Left ventricle myocardium inferior (tissue), 1 donor: ENCODE measurements around the gene PAX7. TPM values are rescaled to one million over a fixed set of nuclear protein-coding genes. Genes with fewer than 3 reads are reported as not detected.

Experiments used
- DNase-seq: peaks from one replicate; pipeline ENCODE4 v3.0.0-alpha.2; 2020
- H3K27ac ChIP-seq: fragments of 200-600 bp; replicated peaks from 2 replicates; pipeline ENCODE4 v1.8.0; 2021
- H3K27me3 ChIP-seq: fragments of 200-600 bp; 2 replicates; pipeline ENCODE4 v1.8.0; 2021; ENCODE audit warnings: low read depth
- H3K36me3 ChIP-seq: fragments of 200-600 bp; 2 replicates; pipeline ENCODE4 v1.8.0; 2021
- H3K4me1 ChIP-seq: fragments of 200-600 bp; 2 replicates; pipeline ENCODE4 v1.8.0; 2021
- H3K4me3 ChIP-seq: fragments of 200-600 bp; 2 replicates; pipeline ENCODE4 v1.8.0; 2021; ENCODE audit warnings: mild to moderate bottlenecking, moderate library complexity
- H3K9me3 ChIP-seq: fragments of 200-600 bp; replicated peaks from 2 replicates; pipeline ENCODE4 v1.8.0; 2021
- intact Hi-C: fragments of 100-400 bp; cut with micrococcal nuclease; formaldehyde crosslinking; loops from one replicate; pipeline ENCODE4 v1.11.0; 2022
- total RNA-seq: library from RNA; stranded (reverse); fragmentation: NEBNext Ultra II Directional; extraction: Animal tissue kit (Norgen Biotek cat#: 25700); gene quantifications from one replicate; pipeline ENCODE4 v1.2.1, GENCODE V29; 2021
- TF ChIP-seq, protein P1 (sequence below): fragments of 200-600 bp; IDR thresholded peaks from 2 replicates; pipeline ENCODE4 v1.8.0; 2021; ENCODE audit warnings: antibody characterized with exemption, mild to moderate bottlenecking, borderline replicate concordance
- donor health status: DM: no; HTN: yes; CAD: no; lungs with severe emphysema.

Gene PAX7
- total RNA-seq, 1 donor from 2014 or later = not detected

DNA sequence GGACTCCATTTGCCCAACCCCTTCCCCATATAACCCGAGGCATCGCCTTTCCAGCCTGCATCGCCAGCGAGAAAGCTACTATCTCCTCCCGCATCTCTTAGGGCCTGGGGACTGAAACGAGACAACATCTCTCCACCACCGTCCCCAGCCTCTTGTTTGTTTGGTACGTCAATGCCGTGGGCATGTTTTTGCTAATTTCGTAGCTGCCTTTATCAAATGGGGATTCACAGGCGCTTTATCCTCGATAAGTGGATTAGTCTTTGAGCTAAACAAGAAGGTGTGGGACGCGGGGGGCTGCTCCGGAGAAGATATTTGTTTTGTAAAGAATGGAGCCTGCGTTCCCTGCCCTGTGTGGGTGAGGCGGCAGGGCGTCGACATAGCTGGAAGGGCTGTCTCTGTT, 91.6 kb downstream of the PAX7 start:
- DNase-seq = no peak
- no peaks in the 10 kb centered on the region for H3K9me3 ChIP-seq
- no peaks in the 10 kb centered on the region for H3K36me3 ChIP-seq
- intact Hi-C loops = no loop called here
- TF ChIP-seq, protein P1, sequence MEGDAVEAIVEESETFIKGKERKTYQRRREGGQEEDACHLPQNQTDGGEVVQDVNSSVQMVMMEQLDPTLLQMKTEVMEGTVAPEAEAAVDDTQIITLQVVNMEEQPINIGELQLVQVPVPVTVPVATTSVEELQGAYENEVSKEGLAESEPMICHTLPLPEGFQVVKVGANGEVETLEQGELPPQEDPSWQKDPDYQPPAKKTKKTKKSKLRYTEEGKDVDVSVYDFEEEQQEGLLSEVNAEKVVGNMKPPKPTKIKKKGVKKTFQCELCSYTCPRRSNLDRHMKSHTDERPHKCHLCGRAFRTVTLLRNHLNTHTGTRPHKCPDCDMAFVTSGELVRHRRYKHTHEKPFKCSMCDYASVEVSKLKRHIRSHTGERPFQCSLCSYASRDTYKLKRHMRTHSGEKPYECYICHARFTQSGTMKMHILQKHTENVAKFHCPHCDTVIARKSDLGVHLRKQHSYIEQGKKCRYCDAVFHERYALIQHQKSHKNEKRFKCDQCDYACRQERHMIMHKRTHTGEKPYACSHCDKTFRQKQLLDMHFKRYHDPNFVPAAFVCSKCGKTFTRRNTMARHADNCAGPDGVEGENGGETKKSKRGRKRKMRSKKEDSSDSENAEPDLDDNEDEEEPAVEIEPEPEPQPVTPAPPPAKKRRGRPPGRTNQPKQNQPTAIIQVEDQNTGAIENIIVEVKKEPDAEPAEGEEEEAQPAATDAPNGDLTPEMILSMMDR = no peak
- H3K4me1 ChIP-seq = no peaks in the 10 kb centered on the region
- H3K27me3 ChIP-seq = peaks cover 100% of the 10 kb centered on the region
- no peak overlapping the region for H3K27ac ChIP-seq
- no peak overlapping the region for H3K4me3 ChIP-seq

DNA sequence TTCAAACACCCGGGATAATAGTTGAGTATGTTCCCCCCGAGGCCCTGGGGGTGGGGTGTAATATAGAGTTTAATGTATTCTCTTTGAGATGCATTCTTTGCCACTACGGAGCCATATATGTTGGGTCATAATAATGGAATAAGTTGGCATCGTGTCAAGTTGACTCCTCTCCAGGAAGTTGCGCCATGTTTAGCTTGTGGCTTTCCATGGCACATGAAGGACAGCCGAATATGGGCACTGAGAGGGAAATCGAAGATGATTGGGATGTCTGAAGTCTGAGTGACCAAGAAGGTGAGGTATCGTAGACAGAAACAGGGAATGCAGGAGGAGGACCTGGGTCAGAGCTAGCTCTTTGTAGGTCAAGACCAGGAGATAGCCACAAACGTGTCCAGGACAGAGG, 92.6 kb downstream of the PAX7 start:
- Histone ChIP-seq H3K27me3 (peaks cover 100% of the 10 kb centered on the region), H3K4me1 (no peaks in the 10 kb centered on the region), H3K27ac (no peak overlapping the region), H3K36me3 (no peaks in the 10 kb centered on the region), H3K9me3 (no peaks in the 10 kb centered on the region), H3K4me3 (no peak overlapping the region)
- intact Hi-C loops = no loop called here
- DNase-seq = no peak
- TF ChIP-seq, protein P1 = no peak

DNA sequence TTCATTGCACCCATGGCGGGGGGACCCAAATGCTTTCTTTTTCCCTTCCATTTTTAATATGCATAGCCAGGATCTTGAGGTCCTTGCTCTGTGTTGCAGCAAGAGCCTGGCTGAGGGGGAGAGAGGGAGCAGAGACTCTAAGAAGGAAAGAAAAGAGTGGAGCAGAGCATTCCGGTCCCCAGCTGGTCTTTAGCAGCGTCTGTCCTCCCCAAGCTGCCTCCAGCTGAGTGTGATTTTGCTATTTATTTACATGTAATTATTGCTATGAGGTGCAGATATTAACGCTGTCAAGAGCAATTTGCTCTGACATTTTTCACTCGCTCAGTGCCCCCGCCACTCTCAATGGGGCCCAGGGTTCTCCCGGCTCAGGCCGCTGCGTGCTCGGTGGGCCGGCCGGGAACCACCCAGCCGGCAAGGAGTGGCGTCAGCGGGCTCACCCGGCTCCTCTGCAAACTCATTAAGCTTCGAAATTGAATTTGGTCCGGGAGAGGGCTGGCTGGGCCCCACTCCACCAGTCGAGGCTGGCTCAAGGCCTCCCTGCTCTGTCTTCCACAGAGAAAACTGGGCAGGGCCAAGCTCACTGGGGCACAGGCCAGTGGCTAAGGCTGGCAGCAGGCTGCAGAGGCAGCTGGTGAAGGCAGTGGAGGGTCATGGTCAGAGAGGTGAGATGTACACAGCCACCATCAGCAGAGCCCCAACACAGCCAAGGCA, 93.2 kb downstream of the PAX7 start:
- no peaks in the 10 kb centered on the region for H3K36me3 ChIP-seq
- H3K27ac ChIP-seq = no peak overlapping the region
- H3K27me3 ChIP-seq = peaks cover 100% of the 10 kb centered on the region
- H3K9me3 ChIP-seq = no peaks in the 10 kb centered on the region
- no peaks in the 10 kb centered on the region for H3K4me1 ChIP-seq
- TF ChIP-seq, protein P1 = no peak
- no peak overlapping the region for H3K4me3 ChIP-seq
- no peak for DNase-seq
- intact Hi-C loops = no loop called here

DNA sequence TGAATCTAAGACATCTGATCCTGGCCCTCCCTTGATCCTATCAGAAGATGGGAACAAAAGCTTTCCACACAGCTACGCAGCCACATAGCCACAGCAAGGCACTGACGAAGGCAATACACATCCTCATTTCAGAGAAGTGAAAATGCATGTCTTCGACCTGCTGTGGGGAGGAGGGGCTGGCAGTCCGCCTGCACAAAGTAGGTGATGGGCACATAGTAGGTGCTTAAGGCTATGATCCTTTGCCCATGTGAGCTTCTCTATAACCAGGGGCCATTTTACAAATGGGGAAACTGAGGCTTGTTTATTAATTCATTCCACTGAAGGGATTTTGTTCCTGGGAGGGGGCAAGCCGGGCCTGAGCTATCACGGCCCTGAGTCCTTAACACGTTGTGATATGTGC, 94.2 kb downstream of the PAX7 start:
- no peak for DNase-seq
- no peak overlapping the region for H3K4me3 ChIP-seq
- TF ChIP-seq, protein P1 = no peak
- no peaks in the 10 kb centered on the region for H3K4me1 ChIP-seq
- no peaks in the 10 kb centered on the region for H3K9me3 ChIP-seq
- no peak overlapping the region for H3K27ac ChIP-seq
- H3K27me3 ChIP-seq = peaks cover 100% of the 10 kb centered on the region
- intact Hi-C loops = no loop called here
- H3K36me3 ChIP-seq = no peaks in the 10 kb centered on the region

DNA sequence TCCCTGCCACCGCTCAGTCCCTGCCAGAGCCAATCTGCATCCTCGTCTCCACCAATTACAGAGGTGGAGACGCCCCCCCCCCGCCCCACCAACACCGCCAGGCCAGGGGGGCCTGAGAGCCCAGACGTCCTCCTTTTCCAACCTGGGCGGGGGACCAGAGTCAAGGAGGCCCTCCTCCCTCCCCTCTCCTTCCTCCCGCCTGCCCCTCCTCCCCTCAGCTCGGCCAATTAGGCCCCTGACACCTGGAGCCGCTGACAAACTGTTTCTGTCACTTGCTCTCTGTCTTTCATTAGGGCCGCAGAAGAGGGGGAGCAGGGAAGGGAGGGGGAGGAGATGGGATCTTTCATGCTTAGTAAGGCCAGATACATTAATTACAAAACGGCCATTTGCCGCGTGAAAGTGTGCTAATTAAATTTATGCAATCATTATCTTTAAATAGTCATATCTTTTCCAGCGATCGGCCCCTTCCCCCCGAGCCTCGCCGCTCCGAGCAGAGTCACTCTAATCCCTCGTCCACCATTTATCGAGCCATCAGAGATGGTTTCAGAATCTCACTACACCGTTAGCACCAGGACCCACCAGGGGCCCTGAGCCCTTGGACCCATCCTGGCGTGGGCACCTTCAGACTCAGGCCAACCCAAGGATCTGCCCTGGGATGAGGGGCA, 94.7 kb downstream of the PAX7 start:
- intact Hi-C loops = no loop called here
- no peak for DNase-seq
- Histone ChIP-seq H3K27me3 (peaks cover 100% of the 10 kb centered on the region), H3K36me3 (no peaks in the 10 kb centered on the region), H3K27ac (no peak overlapping the region), H3K4me1 (no peaks in the 10 kb centered on the region), H3K9me3 (no peaks in the 10 kb centered on the region), H3K4me3 (no peak overlapping the region)
- TF ChIP-seq, protein P1 = no peak
